Osteoblast (primary cell): ENCODE measurements around the gene TCEAL7. TPM values are rescaled to one million over a fixed set of nuclear protein-coding genes. Genes with fewer than 3 reads are reported as not detected.

ENCODE experiments used
- DNase-seq: peaks from one replicate; pipeline ENCODE4 v3.0.0; 2011; ENCODE audit warnings: low spot score, mixed read lengths; ENCODE audit not compliant: insufficient read length; ENCODE audit errors: missing footprints
- H2AFZ ChIP-seq: 2 replicates; pipeline ENCODE4 v1.6.0; 2011; ENCODE audit warnings: mild to moderate bottlenecking, low read length
- H3K27ac ChIP-seq: 2 replicates; pipeline ENCODE4 v1.5.1; 2011; ENCODE audit warnings: mild to moderate bottlenecking, low read depth, low read length, moderate library complexity
- H3K27me3 ChIP-seq: 2 replicates; pipeline ENCODE4 v1.6.0; 2012; ENCODE audit warnings: mild to moderate bottlenecking, control low read depth, inconsistent platforms, low read length, moderate library complexity; ENCODE audit not compliant: insufficient read depth
- H3K36me3 ChIP-seq: 2 replicates; pipeline ENCODE4 v1.5.1; 2011; ENCODE audit warnings: mild to moderate bottlenecking, low read length, control low read depth, moderate library complexity; ENCODE audit not compliant: insufficient read depth
- H3K4me1 ChIP-seq: 2 replicates; pipeline ENCODE4 v1.5.1; 2011; ENCODE audit warnings: mild to moderate bottlenecking, low read length, control low read depth, moderate library complexity; ENCODE audit not compliant: insufficient read depth
- H3K4me2 ChIP-seq: 2 replicates; pipeline ENCODE4 v1.6.0; 2011; ENCODE audit warnings: mild to moderate bottlenecking, low read length; ENCODE audit not compliant: insufficient read depth
- H3K4me3 ChIP-seq: fragments of 200-600 bp; sonication (generic); 3 replicates; pipeline ENCODE4 v1.5.1; 2012; ENCODE audit warnings: mild to moderate bottlenecking, low read length, inconsistent platforms; ENCODE audit not compliant: insufficient read depth
- H3K79me2 ChIP-seq: 2 replicates; pipeline ENCODE4 v1.6.0; 2012; ENCODE audit warnings: mild to moderate bottlenecking, low read length, control low read depth, inconsistent platforms; ENCODE audit not compliant: insufficient read depth
- H3K9me3 ChIP-seq: 2 replicates; pipeline ENCODE4 v1.5.1; 2011; ENCODE audit warnings: low read depth, low read length, control low read depth
- H4K20me1 ChIP-seq: 2 replicates; pipeline ENCODE4 v1.6.0; 2012; ENCODE audit warnings: mild to moderate bottlenecking, low read length, control low read depth; ENCODE audit not compliant: insufficient read depth
- total RNA-seq: library from RNA; depleted of rRNA; stranded (reverse); fragments of >200 nt; gene quantifications from 2 replicates; pipeline ENCODE4 v1.2.3, GENCODE V29; 2012
- TF ChIP-seq, protein P1 (sequence below): IDR thresholded peaks from 2 replicates; pipeline ENCODE4 v1.5.1; 2011; ENCODE audit warnings: mild to moderate bottlenecking, low read depth, low read length, moderate library complexity; ENCODE audit errors: extremely low read depth

The TCEAL7 gene
- total RNA-seq, 1 donor = 6.5 TPM

DNA sequence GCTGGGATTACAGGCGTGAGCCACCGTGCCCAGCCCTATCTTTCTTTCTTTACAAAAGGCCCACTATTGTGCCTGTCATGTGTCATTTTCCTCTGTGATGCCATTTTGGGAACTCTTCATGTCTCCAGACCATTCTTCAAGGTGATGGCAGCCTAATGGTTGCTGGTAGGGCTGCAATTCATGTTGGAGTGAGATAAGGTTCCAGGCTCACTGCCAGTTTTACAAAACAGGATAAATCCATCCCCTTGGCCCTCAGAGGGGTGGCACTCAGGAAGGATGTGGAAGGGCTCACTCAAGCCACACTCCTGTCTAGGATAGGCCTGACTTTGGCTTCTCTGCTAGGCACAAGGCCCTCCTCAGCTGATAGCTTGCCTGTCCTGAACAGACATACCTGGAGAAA is 30.1 kb downstream of the TCEAL7 start:
- Histone ChIP-seq H3K4me2 (no peak overlapping the region), H3K36me3 (no peaks in the 10 kb centered on the region), H3K4me3 (no peak overlapping the region), H2AFZ (no peak overlapping the region), H3K9me3 (no peaks in the 10 kb centered on the region), H4K20me1 (no peaks in the 10 kb centered on the region), H3K4me1 (no peaks in the 10 kb centered on the region), H3K27ac (no peak overlapping the region), H3K27me3 (no peaks in the 10 kb centered on the region), H3K79me2 (peaks cover 22% of the 10 kb centered on the region)
- no peak for DNase-seq
- TF ChIP-seq, protein P1, sequence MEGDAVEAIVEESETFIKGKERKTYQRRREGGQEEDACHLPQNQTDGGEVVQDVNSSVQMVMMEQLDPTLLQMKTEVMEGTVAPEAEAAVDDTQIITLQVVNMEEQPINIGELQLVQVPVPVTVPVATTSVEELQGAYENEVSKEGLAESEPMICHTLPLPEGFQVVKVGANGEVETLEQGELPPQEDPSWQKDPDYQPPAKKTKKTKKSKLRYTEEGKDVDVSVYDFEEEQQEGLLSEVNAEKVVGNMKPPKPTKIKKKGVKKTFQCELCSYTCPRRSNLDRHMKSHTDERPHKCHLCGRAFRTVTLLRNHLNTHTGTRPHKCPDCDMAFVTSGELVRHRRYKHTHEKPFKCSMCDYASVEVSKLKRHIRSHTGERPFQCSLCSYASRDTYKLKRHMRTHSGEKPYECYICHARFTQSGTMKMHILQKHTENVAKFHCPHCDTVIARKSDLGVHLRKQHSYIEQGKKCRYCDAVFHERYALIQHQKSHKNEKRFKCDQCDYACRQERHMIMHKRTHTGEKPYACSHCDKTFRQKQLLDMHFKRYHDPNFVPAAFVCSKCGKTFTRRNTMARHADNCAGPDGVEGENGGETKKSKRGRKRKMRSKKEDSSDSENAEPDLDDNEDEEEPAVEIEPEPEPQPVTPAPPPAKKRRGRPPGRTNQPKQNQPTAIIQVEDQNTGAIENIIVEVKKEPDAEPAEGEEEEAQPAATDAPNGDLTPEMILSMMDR = no peak

DNA sequence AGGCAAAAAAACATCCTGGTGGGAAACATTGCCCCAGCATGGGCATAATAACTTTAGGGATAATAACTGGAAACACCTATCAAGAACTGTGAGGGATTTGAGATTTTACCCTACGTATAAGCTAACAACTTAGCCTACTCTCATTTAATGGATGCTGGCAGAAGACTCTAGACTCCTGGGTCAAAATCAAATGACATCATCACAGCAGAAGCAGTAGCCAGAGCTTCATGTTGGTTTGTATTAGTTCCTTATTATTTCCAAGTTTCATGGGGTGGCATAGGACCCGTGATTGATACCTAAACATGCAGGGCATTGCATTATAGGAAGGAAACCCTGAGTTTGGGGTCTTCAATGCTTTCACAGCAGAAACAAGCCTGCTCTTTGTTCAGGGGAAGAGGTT is 30.9 kb downstream of the TCEAL7 start:
- no peaks in the 10 kb centered on the region for H3K36me3 ChIP-seq
- no peak overlapping the region for H3K27ac ChIP-seq
- H3K4me1 ChIP-seq = no peaks in the 10 kb centered on the region
- H2AFZ ChIP-seq = no peak overlapping the region
- H3K4me3 ChIP-seq = no peak overlapping the region
- H3K9me3 ChIP-seq = no peaks in the 10 kb centered on the region
- TF ChIP-seq, protein P1 = no peak
- H3K79me2 ChIP-seq = peaks cover 17% of the 10 kb centered on the region
- H3K4me2 ChIP-seq = no peak overlapping the region
- no peaks in the 10 kb centered on the region for H3K27me3 ChIP-seq
- no peak for DNase-seq
- H4K20me1 ChIP-seq = no peaks in the 10 kb centered on the region

DNA sequence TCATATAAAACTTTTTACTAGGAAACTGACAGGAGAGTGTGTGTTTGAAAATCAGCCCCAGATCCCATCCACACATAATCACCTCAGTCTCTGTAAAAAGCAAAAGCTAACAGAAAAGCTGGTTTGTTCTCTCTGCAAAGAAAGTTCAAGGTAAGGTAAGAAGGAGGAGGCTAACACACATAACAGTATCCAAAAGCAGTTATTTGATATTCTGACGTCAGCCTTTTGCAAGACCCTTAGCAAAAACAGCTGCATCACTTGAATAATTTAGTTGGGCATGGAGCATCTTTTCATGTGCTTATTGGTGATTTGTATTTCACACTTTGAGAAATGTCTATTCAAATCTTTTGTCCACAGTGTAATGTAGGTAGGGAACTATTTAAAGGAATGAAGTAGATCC is 31.8 kb downstream of the TCEAL7 start:
- Histone ChIP-seq H3K27ac (no peak overlapping the region), H3K9me3 (no peaks in the 10 kb centered on the region), H3K4me2 (no peak overlapping the region)

DNA sequence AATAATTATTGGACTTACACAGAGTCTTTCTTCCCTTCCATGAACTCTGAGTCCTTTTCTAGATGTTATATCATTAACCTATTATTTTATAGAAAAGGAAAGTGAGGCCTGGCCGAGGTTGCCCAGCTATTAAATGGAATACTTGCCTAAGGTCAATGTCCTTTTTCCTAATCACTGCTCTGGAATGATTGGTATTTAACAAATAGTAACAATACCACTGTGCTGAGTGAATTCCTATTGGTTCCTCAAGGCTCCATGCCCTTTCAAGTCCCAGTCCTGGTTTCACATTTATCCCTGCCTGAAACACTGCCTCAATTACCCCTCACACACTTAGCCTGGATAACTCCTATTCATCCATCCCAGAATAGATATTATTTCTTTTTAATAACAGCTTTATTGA is 32.4 kb downstream of the TCEAL7 start:
- DNase-seq = no peak
- TF ChIP-seq, protein P1 = no peak
- H3K27me3 ChIP-seq = no peaks in the 10 kb centered on the region
- no peaks in the 10 kb centered on the region for H3K9me3 ChIP-seq
- H3K36me3 ChIP-seq = no peaks in the 10 kb centered on the region
- H3K4me2 ChIP-seq = peak overlapping the region; percentile 2
- H3K79me2 ChIP-seq = peaks cover 2% of the 10 kb centered on the region
- H2AFZ ChIP-seq = no peak overlapping the region
- peaks cover 2% of the 10 kb centered on the region for H3K4me1 ChIP-seq
- no peak overlapping the region for H3K27ac ChIP-seq
- H3K4me3 ChIP-seq = no peak overlapping the region
- H4K20me1 ChIP-seq = no peaks in the 10 kb centered on the region

More for the DNA sequence above, 31.8 kb downstream of the TCEAL7 start:
- H3K4me3 ChIP-seq = no peak overlapping the region
- H3K4me1 ChIP-seq = no peaks in the 10 kb centered on the region
- peaks cover 8% of the 10 kb centered on the region for H3K79me2 ChIP-seq
- no peaks in the 10 kb centered on the region for H3K36me3 ChIP-seq
- no peak overlapping the region for H2AFZ ChIP-seq
- H3K27me3 ChIP-seq = no peaks in the 10 kb centered on the region
- DNase-seq = no peak
- no peaks in the 10 kb centered on the region for H4K20me1 ChIP-seq
- TF ChIP-seq, protein P1 = no peak
